Measurements from ENCODE around the gene MYOG. TPM values are rescaled to one million over a fixed set of nuclear protein-coding genes. Genes with fewer than 3 reads are reported as not detected.

Gene MYOG
- total and polyA plus RNA-seq, 10 of the 15 experiments (the other 5 are each of a cell fraction or from before 2014, with no cell fraction given): not detected

DNA sequence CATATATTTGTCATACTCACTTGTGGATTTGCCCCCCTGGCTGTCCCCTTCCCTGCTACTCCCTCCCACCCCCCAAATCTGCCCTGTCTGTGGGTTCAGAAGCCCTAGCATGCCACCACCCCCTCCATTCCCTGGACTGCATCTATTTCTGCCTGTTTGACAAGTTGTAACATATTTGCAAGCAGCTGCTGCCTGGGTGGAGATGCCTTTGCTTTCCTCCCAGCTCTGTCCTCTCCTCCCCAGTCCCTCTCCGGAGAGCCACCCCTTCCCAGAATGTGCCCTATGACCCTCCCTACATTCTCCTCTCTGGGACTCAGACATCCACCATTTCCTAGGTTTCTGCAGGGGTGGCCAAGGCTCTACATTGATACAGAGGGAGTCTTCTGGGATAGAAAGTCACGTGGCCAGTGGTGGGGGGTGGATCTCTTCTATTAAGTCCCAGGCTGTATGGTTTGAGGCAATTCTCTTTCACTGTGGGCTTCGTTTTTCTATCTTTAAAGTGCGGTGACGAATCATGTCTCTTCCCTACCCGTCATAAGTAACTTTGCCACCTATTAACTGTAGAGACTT lies 6.0 kb upstream of the MYOG start:
- no peak for TF ChIP-seq EED (IDR thresholded peaks at IDR 0.05; ENCODE audit: low read depth)
- TF ChIP-seq, protein P1, sequence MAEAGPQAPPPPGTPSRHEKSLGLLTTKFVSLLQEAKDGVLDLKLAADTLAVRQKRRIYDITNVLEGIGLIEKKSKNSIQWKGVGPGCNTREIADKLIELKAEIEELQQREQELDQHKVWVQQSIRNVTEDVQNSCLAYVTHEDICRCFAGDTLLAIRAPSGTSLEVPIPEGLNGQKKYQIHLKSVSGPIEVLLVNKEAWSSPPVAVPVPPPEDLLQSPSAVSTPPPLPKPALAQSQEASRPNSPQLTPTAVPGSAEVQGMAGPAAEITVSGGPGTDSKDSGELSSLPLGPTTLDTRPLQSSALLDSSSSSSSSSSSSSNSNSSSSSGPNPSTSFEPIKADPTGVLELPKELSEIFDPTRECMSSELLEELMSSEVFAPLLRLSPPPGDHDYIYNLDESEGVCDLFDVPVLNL (IDR thresholded peaks at IDR 0.05; ENCODE audit: low read depth, low read length): no peak
- TF ChIP-seq HDAC6 (IDR thresholded peaks at IDR 0.05; ENCODE audit: unreplicated experiment): no peak
- TF ChIP-seq RAD21 (IDR thresholded peaks at IDR 0.05; ENCODE audit: insufficient read depth, low read depth, low read length): no peak
- TF ChIP-seq RBBP5 (conservative IDR thresholded peaks at IDR 0.05): no peak
- TF ChIP-seq, protein P2, sequence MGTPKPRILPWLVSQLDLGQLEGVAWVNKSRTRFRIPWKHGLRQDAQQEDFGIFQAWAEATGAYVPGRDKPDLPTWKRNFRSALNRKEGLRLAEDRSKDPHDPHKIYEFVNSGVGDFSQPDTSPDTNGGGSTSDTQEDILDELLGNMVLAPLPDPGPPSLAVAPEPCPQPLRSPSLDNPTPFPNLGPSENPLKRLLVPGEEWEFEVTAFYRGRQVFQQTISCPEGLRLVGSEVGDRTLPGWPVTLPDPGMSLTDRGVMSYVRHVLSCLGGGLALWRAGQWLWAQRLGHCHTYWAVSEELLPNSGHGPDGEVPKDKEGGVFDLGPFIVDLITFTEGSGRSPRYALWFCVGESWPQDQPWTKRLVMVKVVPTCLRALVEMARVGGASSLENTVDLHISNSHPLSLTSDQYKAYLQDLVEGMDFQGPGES (IDR thresholded peaks at IDR 0.05): no peak
- TF ChIP-seq BMI1 (IDR thresholded peaks at IDR 0.05; ENCODE audit: borderline replicate concordance): no peak
- no peak for TF ChIP-seq CHD1 (IDR thresholded peaks at IDR 0.05; ENCODE audit: low read depth, low read length)
- TF ChIP-seq TAF1 (IDR thresholded peaks at IDR 0.05; ENCODE audit: borderline replicate concordance, low read depth, low read length): no peak
- no peak for TF ChIP-seq NFYB (IDR thresholded peaks at IDR 0.05; ENCODE audit: insufficient read depth, low read depth, low read length)
- no peak for TF ChIP-seq FOXK2 (IDR thresholded peaks at IDR 0.05)
- TF ChIP-seq EZH2 (IDR thresholded peaks at IDR 0.05; ENCODE audit: borderline replicate concordance, control insufficient read depth, low read depth, low read length): no peak
- TF ChIP-seq, protein P3, sequence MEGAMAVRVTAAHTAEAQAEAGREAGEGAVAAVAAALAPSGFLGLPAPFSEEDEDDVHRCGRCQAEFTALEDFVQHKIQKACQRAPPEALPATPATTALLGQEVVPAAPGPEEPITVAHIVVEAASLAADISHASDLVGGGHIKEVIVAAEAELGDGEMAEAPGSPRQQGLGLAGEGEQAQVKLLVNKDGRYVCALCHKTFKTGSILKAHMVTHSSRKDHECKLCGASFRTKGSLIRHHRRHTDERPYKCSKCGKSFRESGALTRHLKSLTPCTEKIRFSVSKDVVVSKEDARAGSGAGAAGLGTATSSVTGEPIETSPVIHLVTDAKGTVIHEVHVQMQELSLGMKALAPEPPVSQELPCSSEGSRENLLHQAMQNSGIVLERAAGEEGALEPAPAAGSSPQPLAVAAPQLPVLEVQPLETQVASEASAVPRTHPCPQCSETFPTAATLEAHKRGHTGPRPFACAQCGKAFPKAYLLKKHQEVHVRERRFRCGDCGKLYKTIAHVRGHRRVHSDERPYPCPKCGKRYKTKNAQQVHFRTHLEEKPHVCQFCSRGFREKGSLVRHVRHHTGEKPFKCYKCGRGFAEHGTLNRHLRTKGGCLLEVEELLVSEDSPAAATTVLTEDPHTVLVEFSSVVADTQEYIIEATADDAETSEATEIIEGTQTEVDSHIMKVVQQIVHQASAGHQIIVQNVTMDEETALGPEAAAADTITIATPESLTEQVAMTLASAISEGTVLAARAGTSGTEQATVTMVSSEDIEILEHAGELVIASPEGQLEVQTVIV (IDR thresholded peaks at IDR 0.05; ENCODE audit: borderline replicate concordance, partially characterized antibody): no peak
- no peak for TF ChIP-seq POLR2AphosphoS5 (IDR thresholded peaks at IDR 0.05; ENCODE audit: low read length)
- no peak for TF ChIP-seq SIX5 (IDR thresholded peaks at IDR 0.05; ENCODE audit: low read depth, low read length, severe bottlenecking)
- TF ChIP-seq, protein P4, sequence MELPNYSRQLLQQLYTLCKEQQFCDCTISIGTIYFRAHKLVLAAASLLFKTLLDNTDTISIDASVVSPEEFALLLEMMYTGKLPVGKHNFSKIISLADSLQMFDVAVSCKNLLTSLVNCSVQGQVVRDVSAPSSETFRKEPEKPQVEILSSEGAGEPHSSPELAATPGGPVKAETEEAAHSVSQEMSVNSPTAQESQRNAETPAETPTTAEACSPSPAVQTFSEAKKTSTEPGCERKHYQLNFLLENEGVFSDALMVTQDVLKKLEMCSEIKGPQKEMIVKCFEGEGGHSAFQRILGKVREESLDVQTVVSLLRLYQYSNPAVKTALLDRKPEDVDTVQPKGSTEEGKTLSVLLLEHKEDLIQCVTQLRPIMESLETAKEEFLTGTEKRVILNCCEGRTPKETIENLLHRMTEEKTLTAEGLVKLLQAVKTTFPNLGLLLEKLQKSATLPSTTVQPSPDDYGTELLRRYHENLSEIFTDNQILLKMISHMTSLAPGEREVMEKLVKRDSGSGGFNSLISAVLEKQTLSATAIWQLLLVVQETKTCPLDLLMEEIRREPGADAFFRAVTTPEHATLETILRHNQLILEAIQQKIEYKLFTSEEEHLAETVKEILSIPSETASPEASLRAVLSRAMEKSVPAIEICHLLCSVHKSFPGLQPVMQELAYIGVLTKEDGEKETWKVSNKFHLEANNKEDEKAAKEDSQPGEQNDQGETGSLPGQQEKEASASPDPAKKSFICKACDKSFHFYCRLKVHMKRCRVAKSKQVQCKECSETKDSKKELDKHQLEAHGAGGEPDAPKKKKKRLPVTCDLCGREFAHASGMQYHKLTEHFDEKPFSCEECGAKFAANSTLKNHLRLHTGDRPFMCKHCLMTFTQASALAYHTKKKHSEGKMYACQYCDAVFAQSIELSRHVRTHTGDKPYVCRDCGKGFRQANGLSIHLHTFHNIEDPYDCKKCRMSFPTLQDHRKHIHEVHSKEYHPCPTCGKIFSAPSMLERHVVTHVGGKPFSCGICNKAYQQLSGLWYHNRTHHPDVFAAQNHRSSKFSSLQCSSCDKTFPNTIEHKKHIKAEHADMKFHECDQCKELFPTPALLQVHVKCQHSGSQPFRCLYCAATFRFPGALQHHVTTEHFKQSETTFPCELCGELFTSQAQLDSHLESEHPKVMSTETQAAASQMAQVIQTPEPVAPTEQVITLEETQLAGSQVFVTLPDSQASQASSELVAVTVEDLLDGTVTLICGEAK (IDR thresholded peaks at IDR 0.05; ENCODE audit: borderline replicate concordance): no peak
- no peak overlapping the region for H2AFZ ChIP-seq (ENCODE audit: control insufficient read depth, low read depth, low read length)
- H3K36me3 ChIP-seq (ENCODE audit: control insufficient read depth in 2 of 2, insufficient read depth in 2 of 2, low read length in 1 of 2): no peaks in the 10 kb centered on the region
- no TSS peak for BruUV-seq (replicated peaks)
- H3K27me3 ChIP-seq (replicated peaks in 1 of 2; ENCODE audit: control insufficient read depth in 2 of 2, insufficient read depth in 2 of 2, low read length in 1 of 2): peaks cover 0 to 2% of the 10 kb centered on the region in 2 experiments; a peak in 2 of 4 replicates
- FAIRE-seq (no peak), DNase-seq (ENCODE audit: low read depth, low spot score) (no peak), ATAC-seq (no peak)
- no peak overlapping the region for H3K27ac ChIP-seq (ENCODE audit: control insufficient read depth, insufficient read depth)
- no peaks in the 10 kb centered on the region for H3K4me1 ChIP-seq (ENCODE audit: control insufficient read depth, insufficient read depth, low read length)
- ChIA-PET CTCF (no interaction called here), POLR2A (interaction anchor here (0.7 kb wide), 1 partner anchor 149 kb away, joined by 4 read pairs; no protein-coding TSS in a partner anchor), RAD21 (ENCODE audit: unreplicated experiment) (no interaction called here), SMC1A (ENCODE audit: uncharacterized antibody, unreplicated experiment) (no interaction called here)
- H3K4me2 ChIP-seq (ENCODE audit: control insufficient read depth, insufficient read depth): no peak overlapping the region
- no peak overlapping the region for H3K9ac ChIP-seq (ENCODE audit: control insufficient read depth, insufficient read depth, low read length)
- in situ Hi-C loops (cut with MboI) (no loop called here), intact Hi-C loops (cut with micrococcal nuclease; ENCODE audit: unreplicated experiment) (no loop called here)
- WGBS (ENCODE audit: insufficient coverage, insufficient replicate concordance, low lambda C conversion rate, missing lambda C conversion rate): 34% methylated on average over 6 of the region's 6 CpGs
- H3K4me3 ChIP-seq: no peak overlapping the region
- H4K20me1 ChIP-seq (ENCODE audit: control insufficient read depth, insufficient read depth): no peaks in the 10 kb centered on the region
- peaks cover 2% of the 10 kb centered on the region; the same call in 1 of the 3 replicates for H3K9me3 ChIP-seq (replicated peaks; ENCODE audit: control insufficient read depth, insufficient read depth, low read length)
- H3K79me2 ChIP-seq (ENCODE audit: control insufficient read depth, insufficient read depth, low read length): no peaks in the 10 kb centered on the region
